HepG2 (cell line): ENCODE data around the gene DGAT2. TPM values are rescaled to one million over a fixed set of nuclear protein-coding genes. Genes with fewer than 3 reads are reported as not detected.

Source experiments
- AKAP8 ChIP-seq: sonication (generic); formaldehyde crosslinking; IDR thresholded peaks from 2 replicates; pipeline ENCODE4 v1.5.1; 2020; ENCODE audit warnings: mild to moderate bottlenecking, missing genetic modification reagents
- CHD4 ChIP-seq: fragments of 200-600 bp; sonication (generic); IDR thresholded peaks from 2 replicates; pipeline ENCODE4 v1.7.0; 2017; ENCODE audit warnings: mild to moderate bottlenecking, low read length, borderline replicate concordance
- HES4 ChIP-seq: sonication (generic); formaldehyde crosslinking; IDR thresholded peaks from 2 replicates; pipeline ENCODE4 v1.9.0; 2021; ENCODE audit warnings: mild to moderate bottlenecking, missing genetic modification reagents, borderline replicate concordance
- KMT2A ChIP-seq: sonication (generic); formaldehyde crosslinking; IDR thresholded peaks from 2 replicates; pipeline ENCODE4 v1.4.0; 2020; ENCODE audit warnings: missing genetic modification reagents
- MED13 ChIP-seq: sonication (generic); formaldehyde crosslinking; IDR thresholded peaks from 2 replicates; pipeline ENCODE4 v1.5.0; 2020; ENCODE audit warnings: missing genetic modification reagents
- MEF2D ChIP-seq: sonication (generic); formaldehyde crosslinking; IDR thresholded peaks from 2 replicates; pipeline ENCODE4 v1.5.1; 2020; ENCODE audit warnings: mild to moderate bottlenecking, missing genetic modification reagents
- NCOA2 ChIP-seq: sonication (generic); formaldehyde crosslinking; IDR thresholded peaks from 2 replicates; pipeline ENCODE4 v1.8.0; 2022; ENCODE audit warnings: inconsistent platforms
- PRPF4 ChIP-seq: fragments of 200-400 bp; formaldehyde crosslinking; IDR thresholded peaks from 2 replicates; pipeline ENCODE4 v1.6.1; 2016; ENCODE audit warnings: low read length, low read depth; ENCODE audit not compliant: poor library complexity, severe bottlenecking
- SETDB1 ChIP-seq: sonication (generic); formaldehyde crosslinking; IDR thresholded peaks from 2 replicates; pipeline ENCODE4 v1.5.1; 2020; ENCODE audit warnings: missing genetic modification reagents, mild to moderate bottlenecking, borderline replicate concordance
- ZNF230 ChIP-seq: sonication (generic); formaldehyde crosslinking; IDR thresholded peaks from 2 replicates; pipeline ENCODE4 v1.4.0; 2020; ENCODE audit warnings: mild to moderate bottlenecking, missing genetic modification reagents
- ZNF282 ChIP-seq: fragments of 450-650 bp; IDR thresholded peaks from 2 replicates; pipeline ENCODE4 v1.6.1; 2018; ENCODE audit not compliant: partially characterized antibody
- ZNF30 ChIP-seq: sonication (generic); formaldehyde crosslinking; IDR thresholded peaks from 2 replicates; pipeline ENCODE4 v1.5.0; 2020; ENCODE audit warnings: mild to moderate bottlenecking, missing genetic modification reagents
- ZNF619 ChIP-seq: sonication (generic); formaldehyde crosslinking; IDR thresholded peaks from 2 replicates; pipeline ENCODE4 v1.4.0; 2020; ENCODE audit warnings: mild to moderate bottlenecking, missing genetic modification reagents
- polyA plus RNA-seq, 8 experiments: library from polyadenylated mRNA; depleted of rRNA in 3 of 8; stranded (reverse) in 7 of 8; unstranded in 1 of 8; fragments of >200 nt; fragmentation: Illumina TruSeq in 4 of 8; extraction: Trizol in 4 of 8; gene quantifications; 2 replicates each; pipeline versions ENCODE4 v1.2.1 to v1.2.3, GENCODE V29; 2011 to 2016; ENCODE audit warnings: low read depth in 4 of 8, missing spikeins in 1 of 8, mixed read lengths in 1 of 8; ENCODE audit not compliant: insufficient read depth in 1 of 8
- total RNA-seq, 5 experiments: library from RNA; depleted of rRNA; stranded (reverse); fragments of >200 nt; fragmentation: Illumina TruSeq; extraction: Trizol; gene quantifications; 2 replicates each; pipeline ENCODE4 v1.2.3, GENCODE V29; 2016; ENCODE audit warnings: low read depth in 1 of 5
- TF ChIP-seq, protein P1 (sequence below): sonication (generic); formaldehyde crosslinking; IDR thresholded peaks from 2 replicates; pipeline ENCODE4 v1.8.0; 2022; ENCODE audit warnings: mild to moderate bottlenecking, missing genetic modification reagents, borderline replicate concordance
- TF ChIP-seq, protein P2 (sequence below): sonication (generic); formaldehyde crosslinking; IDR thresholded peaks from 2 replicates; pipeline ENCODE4 v1.5.1; 2020; ENCODE audit warnings: mild to moderate bottlenecking, missing genetic modification reagents, moderate library complexity
- TF ChIP-seq, protein P3 (sequence below): sonication (generic); formaldehyde crosslinking; IDR thresholded peaks from 2 replicates; pipeline ENCODE4 v1.4.0; 2020; ENCODE audit warnings: mild to moderate bottlenecking, missing genetic modification reagents
- TF ChIP-seq, protein P4 (sequence below): sonication (generic); formaldehyde crosslinking; IDR thresholded peaks from 2 replicates; pipeline ENCODE4 v1.4.0; 2020; ENCODE audit warnings: low read depth, missing genetic modification reagents

Gene DGAT2
- total and polyA plus RNA-seq, 2 of the 13 experiments (the other 11 are each of a cell fraction or from before 2014, with no cell fraction given), result 39.0 to 65.6 TPM

DNA sequence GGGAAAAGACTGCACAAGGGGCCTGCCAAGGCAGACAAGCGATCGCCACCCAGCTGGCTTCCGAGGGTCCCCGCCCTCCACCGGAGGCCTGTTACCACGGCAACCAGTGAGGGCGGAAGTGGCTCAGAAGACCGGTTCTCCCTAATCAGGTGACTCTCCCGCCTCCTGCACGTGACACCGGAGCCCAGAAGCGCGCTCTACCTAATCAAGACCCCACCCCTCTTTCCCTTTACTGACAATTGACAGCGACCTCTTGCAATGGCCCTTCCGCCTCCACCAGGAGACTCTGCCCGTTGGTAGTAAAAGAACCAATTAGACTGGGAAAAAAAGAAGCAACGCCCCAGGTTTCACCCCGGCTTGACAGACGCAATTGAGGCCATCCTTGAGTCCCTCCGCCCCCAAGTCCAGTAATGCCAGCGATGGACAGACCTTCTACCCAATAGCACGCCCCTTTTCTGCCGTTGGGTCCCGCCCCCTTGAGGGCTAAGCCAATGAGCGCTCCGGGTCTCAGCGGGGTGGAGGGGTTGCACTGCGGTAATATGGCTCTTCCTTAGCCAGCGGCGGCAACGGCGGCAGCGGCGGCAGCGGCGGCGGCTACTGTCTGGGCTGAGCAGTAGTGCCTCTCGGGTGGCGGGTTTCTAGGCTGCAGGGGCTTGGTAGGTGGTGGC, 46.2 kb downstream of the DGAT2 start, which contains the start of gene UVRAG (continued):
- TF ChIP-seq, protein P1, sequence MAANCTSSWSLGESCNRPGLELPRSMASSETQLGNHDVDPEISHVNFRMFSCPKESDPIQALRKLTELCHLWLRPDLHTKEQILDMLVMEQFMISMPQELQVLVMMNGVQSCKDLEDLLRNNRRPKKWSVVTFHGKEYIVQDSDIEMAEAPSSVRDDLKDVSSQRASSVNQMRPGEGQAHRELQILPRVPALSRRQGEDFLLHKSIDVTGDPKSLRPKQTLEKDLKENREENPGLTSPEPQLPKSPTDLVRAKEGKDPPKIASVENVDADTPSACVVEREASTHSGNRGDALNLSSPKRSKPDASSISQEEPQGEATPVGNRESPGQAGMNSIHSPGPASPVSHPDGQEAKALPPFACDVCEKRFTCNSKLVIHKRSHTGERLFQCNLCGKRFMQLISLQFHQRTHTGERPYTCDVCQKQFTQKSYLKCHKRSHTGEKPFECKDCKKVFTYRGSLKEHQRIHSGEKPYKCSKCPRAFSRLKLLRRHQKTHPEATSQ, result no peak
- TF ChIP-seq, protein P2, sequence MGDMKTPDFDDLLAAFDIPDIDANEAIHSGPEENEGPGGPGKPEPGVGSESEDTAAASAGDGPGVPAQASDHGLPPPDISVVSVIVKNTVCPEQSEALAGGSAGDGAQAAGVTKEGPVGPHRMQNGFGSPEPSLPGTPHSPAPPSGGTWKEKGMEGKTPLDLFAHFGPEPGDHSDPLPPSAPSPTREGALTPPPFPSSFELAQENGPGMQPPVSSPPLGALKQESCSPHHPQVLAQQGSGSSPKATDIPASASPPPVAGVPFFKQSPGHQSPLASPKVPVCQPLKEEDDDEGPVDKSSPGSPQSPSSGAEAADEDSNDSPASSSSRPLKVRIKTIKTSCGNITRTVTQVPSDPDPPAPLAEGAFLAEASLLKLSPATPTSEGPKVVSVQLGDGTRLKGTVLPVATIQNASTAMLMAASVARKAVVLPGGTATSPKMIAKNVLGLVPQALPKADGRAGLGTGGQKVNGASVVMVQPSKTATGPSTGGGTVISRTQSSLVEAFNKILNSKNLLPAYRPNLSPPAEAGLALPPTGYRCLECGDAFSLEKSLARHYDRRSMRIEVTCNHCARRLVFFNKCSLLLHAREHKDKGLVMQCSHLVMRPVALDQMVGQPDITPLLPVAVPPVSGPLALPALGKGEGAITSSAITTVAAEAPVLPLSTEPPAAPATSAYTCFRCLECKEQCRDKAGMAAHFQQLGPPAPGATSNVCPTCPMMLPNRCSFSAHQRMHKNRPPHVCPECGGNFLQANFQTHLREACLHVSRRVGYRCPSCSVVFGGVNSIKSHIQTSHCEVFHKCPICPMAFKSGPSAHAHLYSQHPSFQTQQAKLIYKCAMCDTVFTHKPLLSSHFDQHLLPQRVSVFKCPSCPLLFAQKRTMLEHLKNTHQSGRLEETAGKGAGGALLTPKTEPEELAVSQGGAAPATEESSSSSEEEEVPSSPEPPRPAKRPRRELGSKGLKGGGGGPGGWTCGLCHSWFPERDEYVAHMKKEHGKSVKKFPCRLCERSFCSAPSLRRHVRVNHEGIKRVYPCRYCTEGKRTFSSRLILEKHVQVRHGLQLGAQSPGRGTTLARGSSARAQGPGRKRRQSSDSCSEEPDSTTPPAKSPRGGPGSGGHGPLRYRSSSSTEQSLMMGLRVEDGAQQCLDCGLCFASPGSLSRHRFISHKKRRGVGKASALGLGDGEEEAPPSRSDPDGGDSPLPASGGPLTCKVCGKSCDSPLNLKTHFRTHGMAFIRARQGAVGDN (CRISPR knock-in tag), result peak; percentile 81
- TF ChIP-seq PRPF4 (no peak), ZNF619 (CRISPR knock-in tag) (no peak), CHD4 (peak; percentile 19; the same call in 1 of the 2 replicates), ZNF230 (CRISPR knock-in tag) (no peak), MEF2D (CRISPR knock-in tag) (no peak), MED13 (CRISPR knock-in tag) (no peak), HES4 (CRISPR knock-in tag) (no peak), ZNF282 (no peak), NCOA2 (CRISPR knock-in tag) (0 out of 2 replicates have a peak, but pooled peaks have one; percentile 7), ZNF30 (no peak), KMT2A (no peak), SETDB1 (no peak), AKAP8 (CRISPR knock-in tag) (no peak)
- TF ChIP-seq, protein P3, sequence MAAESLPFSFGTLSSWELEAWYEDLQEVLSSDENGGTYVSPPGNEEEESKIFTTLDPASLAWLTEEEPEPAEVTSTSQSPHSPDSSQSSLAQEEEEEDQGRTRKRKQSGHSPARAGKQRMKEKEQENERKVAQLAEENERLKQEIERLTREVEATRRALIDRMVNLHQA (CRISPR knock-in tag), result no peak
- TF ChIP-seq, protein P4, sequence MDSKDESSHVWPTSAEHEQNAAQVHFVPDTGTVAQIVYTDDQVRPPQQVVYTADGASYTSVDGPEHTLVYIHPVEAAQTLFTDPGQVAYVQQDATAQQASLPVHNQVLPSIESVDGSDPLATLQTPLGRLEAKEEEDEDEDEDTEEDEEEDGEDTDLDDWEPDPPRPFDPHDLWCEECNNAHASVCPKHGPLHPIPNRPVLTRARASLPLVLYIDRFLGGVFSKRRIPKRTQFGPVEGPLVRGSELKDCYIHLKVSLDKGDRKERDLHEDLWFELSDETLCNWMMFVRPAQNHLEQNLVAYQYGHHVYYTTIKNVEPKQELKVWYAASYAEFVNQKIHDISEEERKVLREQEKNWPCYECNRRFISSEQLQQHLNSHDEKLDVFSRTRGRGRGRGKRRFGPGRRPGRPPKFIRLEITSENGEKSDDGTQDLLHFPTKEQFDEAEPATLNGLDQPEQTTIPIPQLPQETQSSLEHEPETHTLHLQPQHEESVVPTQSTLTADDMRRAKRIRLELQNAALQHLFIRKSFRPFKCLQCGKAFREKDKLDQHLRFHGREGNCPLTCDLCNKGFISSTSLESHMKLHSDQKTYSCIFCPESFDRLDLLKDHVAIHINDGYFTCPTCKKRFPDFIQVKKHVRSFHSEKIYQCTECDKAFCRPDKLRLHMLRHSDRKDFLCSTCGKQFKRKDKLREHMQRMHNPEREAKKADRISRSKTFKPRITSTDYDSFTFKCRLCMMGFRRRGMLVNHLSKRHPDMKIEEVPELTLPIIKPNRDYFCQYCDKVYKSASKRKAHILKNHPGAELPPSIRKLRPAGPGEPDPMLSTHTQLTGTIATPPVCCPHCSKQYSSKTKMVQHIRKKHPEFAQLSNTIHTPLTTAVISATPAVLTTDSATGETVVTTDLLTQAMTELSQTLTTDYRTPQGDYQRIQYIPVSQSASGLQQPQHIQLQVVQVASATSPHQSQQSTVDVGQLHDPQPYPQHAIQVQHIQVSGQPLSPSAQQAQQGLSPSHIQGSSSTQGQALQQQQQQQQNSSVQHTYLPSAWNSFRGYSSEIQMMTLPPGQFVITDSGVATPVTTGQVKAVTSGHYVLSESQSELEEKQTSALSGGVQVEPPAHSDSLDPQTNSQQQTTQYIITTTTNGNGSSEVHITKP (CRISPR knock-in tag), result peak; percentile 57; the same call in 1 of the 2 replicates
